HG03342 (cell line): ENCODE results near the gene FSD1.
"Not testable (repeated sequence)": the region's sequence is repeated elsewhere in the genome, so short reads cannot be mapped to it uniquely, and the experiment has no call there.

Source experiments
- ATAC-seq: cut with Tn5 transposase; IDR thresholded peaks from one replicate; pipeline ENCODE4 v1.9.1; 2021; ENCODE audit warnings: mild to moderate bottlenecking, moderate library complexity; ENCODE audit not compliant: unreplicated experiment

The FSD1 gene

GRCh38 chr19:4284176-4284958 lies 20.0 kb upstream of the FSD1 start:
- no peak for ATAC-seq

- ATAC-seq: no peak
Observed at GRCh38 chr19:4284974-4285373, 19.4 kb upstream of the FSD1 start.

- not testable (repeated sequence) for ATAC-seq
Observed at GRCh38 chr19:4286141-4286540, 18.3 kb upstream of the FSD1 start.

GRCh38 chr19:4288091-4288777 lies 16.2 kb upstream of the FSD1 start:
- ATAC-seq: no peak

- ATAC-seq: no peak
Observed at GRCh38 chr19:4291184-4291732, 13.1 kb upstream of the FSD1 start.

GRCh38 chr19:4292515-4292914 lies 11.9 kb upstream of the FSD1 start:
- no peak for ATAC-seq

- no peak for ATAC-seq
Observed at GRCh38 chr19:4294389-4294788, 10.0 kb upstream of the FSD1 start.

- no peak for ATAC-seq
Observed at GRCh38 chr19:4295972-4296771, 8.2 kb upstream of the FSD1 start.

- no peak for ATAC-seq
Observed at GRCh38 chr19:4297901-4298809, 6.2 kb upstream of the FSD1 start.

GRCh38 chr19:4298810-4299550 lies 5.4 kb upstream of the FSD1 start:
- no peak for ATAC-seq

GRCh38 chr19:4300589-4300988 lies 3.8 kb upstream of the FSD1 start:
- no peak for ATAC-seq

- ATAC-seq: no peak
Observed at GRCh38 chr19:4301590-4302242, 2.7 kb upstream of the FSD1 start.

- no peak for ATAC-seq
Observed at GRCh38 chr19:4302243-4302640, 2.2 kb upstream of the FSD1 start, which contains the start of gene TMIGD2. Gene TMIGD2, minus strand, starts transcription at chr19:4302389. Its CDS starts 4 bp downstream, at chr19:4302385.

- no peak for ATAC-seq
Observed at GRCh38 chr19:4303819-4304537, 420 bp upstream of the FSD1 start.

- no peak for ATAC-seq
Observed at GRCh38 chr19:4305257-4305612, 837 bp downstream of the FSD1 start.

GRCh38 chr19:4305659-4306058 lies 1.3 kb downstream of the FSD1 start:
- no peak for ATAC-seq

GRCh38 chr19:4310247-4311121 lies 6.1 kb downstream of the FSD1 start:
- no peak for ATAC-seq
